Stimulated activated CD8-positive, alpha-beta memory T cell treated with anti-CD3 and anti-CD28 coated beads, Interleukin-12 subunit alpha, Interleukin-12 subunit beta, amount 100 ng/mL, for 4 hours (primary cell): ENCODE results near the gene SETDB2.
A peak's percentile ranks its signal among the peaks of the same experiment; 100 is the strongest.

Experiments used
- DNase-seq: peaks from one replicate; pipeline ENCODE4 v3.0.0-alpha.2; 2020; ENCODE audit warnings: low read depth

Gene SETDB2, protein sequence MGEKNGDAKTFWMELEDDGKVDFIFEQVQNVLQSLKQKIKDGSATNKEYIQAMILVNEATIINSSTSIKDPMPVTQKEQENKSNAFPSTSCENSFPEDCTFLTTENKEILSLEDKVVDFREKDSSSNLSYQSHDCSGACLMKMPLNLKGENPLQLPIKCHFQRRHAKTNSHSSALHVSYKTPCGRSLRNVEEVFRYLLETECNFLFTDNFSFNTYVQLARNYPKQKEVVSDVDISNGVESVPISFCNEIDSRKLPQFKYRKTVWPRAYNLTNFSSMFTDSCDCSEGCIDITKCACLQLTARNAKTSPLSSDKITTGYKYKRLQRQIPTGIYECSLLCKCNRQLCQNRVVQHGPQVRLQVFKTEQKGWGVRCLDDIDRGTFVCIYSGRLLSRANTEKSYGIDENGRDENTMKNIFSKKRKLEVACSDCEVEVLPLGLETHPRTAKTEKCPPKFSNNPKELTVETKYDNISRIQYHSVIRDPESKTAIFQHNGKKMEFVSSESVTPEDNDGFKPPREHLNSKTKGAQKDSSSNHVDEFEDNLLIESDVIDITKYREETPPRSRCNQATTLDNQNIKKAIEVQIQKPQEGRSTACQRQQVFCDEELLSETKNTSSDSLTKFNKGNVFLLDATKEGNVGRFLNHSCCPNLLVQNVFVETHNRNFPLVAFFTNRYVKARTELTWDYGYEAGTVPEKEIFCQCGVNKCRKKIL

DNA sequence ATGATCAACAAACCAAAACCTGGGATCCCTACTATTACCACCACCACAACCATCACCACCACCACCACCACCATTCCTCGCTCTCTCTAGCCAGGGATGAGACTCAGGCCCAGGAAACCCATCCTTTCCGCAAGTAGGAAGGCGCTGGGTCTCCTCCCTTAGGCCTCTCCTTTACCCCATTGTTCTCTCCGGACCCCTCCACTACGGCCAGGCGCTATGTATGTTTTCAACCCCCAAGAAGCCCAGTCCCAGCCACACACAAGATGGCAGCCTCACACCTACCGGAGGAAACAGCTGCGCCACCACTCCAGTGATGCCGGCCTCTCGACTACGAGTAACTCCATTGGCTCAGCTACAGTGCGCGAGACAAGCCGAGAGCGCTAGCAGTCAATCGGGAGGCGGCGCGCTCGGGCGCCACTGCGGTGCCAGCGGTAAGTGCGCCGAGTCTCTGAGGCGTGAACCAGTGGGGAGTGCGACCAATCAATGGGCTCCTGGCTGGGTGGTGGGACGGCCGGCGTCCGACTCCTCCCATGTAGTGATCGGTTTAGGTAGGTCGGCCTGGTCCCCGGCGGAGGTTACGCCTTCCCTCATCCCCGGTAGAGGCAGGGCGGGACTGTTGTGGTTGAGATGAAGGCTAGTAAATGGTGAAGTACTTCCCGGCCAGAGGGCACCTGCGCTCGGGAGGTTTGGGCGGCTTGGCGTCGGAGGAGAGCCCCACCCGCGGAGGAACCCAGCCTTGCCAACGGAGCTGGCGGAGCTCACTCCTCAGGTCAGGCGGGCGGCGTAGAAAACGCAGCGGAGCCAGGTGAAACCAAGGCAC, at the start of gene SETDB2, which contains the start of gene CAB39L:
Gene SETDB2 (plus strand): TSS at position 571 of the 820 bp plus-strand sequence. CDS start 7,620 bp downstream, outside the sequence.
Gene CAB39L (minus strand): TSS at position 361 of the 820 bp plus-strand sequence. CDS start 61,154 bp downstream, outside the sequence.
- DNase-seq: peak; percentile 98

DNA sequence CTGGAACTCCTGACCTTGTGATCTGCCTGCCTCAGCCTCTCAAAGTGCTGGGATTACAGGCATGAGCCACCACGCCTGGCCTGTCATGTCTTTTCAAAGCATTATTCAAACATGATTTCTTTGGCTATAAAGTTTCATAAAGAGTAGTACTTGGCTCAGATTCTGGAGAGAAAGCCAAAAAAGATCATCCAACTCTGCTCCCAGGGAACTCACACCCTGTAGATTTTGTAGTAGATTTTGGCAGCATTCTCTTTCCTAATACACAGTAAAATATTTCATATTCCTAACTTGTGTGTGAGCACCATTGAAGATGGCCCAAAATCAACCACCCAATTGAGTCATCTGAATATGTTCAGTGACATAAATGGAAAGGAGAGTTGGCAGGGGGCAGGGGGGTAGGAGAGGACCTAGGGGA, 48.6 kb upstream of the SETDB2 start:
- no peak for DNase-seq

DNA sequence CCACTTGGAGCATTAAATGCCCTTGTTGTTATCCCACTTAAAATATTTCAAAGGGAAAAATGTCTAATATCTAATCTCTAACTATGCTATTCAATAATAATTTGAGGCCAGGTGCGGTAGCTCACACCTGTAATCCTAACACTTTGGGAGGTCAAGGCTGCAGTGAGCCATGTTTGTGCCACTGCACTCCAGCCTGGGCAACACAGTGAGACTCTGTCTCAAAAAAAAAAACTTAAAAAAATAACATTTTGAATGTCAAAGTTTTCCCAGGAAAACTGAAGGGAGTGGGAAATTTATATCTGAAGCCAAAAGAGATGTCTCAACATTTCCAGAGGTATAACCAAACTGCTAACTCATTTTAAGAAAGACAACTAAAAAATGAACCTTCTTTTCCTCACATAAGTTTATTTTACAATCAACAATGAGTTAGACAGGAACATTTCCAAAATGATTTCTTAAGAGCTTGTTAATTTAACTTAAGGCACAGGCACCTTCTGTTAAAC, 48.1 kb upstream of the SETDB2 start:
- DNase-seq: no peak

DNA sequence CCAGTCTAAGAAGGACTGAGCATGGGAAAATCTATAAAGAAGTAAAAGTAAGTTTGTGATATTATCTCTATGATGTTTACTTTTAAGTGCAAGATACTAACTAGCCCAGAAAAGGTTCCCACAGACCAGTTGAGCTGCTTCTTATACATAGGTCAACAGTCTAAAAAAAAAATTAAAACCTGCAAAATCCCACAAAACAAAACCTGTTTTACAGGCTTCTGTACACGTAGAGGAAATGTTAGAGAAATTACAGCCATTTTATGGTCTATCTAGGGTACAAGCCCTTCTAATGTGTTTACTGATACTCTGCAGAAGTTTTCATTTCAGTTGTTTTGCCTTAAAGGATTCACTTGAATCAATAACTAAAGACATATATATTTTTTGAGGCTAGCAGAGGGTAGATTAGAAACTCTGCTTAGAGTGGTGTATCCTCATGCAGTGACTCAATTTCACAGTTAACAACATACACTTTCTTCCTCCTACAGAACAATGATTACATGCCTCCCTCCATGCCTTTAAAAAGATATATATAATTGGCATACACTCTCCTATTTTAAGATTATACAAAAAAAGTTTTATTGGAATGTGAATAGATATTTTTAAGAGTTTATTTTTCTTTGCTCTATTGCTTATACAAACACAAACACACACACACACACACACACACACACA, 44.1 kb upstream of the SETDB2 start:
- no peak for DNase-seq

DNA sequence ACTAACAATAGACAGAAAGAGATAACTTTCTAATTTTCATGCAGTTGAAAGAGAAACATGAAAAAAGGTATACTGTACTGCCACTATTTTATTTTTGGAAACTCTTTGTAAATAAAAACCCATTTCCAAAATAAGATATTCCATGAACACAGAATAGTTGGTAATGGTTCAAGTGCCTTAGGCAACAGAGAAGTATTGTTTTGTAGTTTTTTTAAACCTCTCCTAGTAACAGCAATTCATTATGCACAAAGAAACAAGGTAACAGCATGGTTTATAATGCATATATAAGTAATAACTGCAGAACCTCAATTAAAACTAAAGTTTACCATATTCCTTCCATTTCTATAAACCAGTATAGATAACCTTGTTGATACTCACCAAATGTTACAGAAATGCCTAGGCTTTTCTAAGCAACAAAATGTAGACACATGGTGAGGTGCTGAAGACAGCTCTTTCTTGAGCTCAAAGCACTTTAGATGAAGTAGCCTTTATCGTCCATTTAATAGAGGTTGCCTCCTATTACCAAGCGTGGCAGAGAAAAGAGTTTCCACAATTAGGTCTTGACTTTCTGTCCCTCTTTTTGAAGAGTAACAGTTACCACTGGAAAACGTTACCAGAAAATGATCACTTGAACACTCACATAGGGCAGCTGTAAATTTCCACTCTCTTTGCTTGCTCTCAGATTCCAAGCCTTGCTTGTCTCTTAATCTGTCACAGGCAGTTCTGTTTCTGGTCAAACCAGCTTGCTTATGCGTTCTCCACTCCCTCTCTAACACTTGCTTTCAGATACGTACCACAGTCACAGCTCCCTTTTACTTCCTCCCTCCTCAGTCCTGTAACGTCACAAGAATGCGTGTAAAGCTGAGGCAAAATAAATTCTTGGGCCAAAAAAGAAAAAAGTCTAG, 43.1 kb upstream of the SETDB2 start:
- no peak for DNase-seq

DNA sequence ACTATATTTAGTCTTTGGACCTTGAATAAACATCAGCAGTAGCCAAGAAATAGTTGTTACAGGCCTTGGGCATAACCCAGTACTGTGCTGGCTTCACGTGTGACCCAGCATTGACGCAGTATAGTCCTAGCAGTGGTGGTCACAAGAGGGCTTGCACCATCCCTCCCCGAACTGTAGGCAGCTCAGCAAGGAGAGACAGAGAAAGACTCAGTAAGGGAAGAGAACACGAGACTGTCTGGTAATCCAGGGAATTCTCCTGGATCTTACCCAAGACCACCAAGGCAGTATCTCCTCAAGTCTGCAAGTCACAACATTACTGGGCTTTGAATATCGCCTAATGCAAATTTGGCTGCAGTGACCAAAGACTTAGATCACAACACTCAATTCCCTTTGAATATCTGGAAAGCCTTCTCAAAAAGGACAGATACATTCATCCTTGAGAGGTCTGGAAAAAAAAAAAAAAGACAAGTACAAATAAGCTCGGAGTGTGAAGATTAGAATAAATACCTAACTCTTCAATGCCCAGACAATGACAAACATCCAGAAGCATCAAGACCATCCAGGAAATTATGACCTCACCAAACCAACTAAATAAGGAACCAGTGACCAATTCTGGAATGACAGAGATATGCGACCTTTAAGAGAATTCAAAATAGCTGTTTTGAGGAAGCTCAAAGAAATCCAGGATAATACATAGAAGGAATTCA, 39.9 kb upstream of the SETDB2 start:
- DNase-seq: no peak

DNA sequence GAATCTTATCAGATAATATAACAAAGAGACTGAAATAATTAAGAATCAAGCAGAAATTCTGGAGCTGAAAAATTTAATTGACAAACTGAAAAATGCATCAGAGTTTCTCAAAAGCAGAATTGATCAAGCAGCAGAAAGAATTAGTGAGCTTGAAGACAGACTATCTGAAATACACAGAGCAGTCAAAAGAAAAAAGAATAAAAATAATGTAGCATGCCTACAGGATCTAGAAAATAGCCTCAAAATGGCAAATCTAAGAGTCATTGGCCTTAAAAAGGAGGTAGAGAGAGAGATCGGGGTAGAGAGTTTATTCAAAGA, 39.4 kb upstream of the SETDB2 start:
- no peak for DNase-seq

DNA sequence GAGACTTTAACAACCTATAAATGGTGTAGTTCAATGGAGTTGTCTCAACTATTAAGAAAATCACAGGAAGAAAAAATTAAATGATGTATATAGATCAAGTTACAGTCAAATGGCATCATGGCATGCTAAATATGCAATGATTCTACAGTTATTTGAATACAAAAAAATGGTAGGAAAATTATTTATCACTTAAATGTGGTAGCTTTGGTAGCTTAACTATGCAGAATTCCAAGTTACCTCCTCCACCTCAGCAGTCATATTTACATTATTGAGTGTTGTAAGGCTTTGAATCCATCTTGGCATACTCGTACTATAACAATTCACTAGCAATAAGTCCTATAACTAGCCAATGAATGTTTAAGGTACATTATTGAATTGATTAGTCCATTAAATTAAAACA, 37.0 kb upstream of the SETDB2 start:
- no peak for DNase-seq

DNA sequence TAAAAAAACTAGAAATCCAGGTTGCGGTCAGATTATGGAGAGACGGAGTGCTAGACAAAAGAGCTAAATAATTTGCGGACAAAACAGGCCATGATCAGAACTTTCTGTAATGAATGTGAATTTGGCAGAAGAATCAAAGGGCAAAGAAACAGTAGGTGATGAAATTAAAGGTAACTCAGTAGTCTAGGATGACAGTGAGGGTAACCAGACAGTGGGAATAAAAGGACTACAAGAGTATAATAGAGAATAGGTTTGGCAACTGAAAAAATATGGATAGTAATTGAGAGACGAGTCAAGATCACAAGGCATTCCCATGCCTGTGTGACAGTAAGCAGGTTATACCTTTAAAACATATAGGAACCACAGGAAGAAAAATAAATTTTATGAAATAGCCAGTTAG, 36.1 kb upstream of the SETDB2 start:
- no peak for DNase-seq

DNA sequence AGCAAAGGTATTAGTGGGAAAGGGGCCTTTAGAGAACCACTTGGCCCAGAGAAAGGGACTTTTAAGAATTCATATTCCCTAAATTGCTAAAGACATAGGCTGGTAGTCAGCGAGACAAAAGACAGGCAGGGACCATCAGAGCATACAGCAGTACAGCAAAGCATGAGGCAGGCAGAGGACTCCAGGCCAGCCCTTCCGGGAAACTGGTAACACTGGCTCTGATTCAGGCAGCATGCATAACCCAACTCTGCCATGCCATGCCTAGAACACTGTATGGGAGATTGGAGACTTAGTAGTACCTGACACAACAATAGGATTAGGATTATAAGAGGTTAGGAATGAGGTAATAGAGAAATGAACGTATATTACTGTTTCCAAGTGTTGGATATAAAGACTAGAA, 35.1 kb upstream of the SETDB2 start:
- DNase-seq: no peak

DNA sequence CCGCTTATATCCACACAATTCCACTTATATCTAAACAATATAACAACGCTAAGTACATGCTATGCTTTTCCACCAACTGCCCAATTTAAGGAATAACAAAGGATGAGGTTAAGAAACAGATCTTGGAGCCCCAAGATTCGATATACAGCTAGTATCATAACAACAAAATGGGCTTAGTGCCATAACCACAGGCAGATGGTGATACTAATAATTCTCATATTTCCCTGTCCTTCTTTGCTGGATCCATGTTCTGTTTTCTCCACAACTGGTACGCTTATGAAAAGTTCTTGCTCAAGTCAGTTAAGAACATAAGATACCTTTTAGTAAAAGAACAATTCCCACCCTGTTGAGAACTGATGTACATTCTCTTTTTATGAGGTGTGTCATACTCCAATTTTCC, 34.1 kb upstream of the SETDB2 start:
- DNase-seq: no peak

DNA sequence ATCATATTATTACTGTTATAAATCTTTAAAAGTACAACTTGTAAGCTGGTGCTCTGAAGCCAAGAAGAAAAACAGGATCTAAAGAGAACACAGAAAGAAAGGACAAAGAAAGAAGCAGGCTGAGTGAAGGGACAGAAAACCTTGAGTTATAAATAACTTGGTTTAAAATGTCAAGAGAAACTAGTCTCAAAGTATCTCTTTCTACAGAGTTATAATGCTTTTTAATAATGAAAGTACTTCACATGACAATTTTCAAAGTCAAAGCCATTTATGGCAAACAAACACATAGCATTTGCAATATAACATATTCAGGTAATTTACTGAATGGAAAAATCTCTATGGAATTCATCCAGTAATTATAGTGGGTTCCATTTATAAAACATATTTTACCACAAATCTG, 33.6 kb upstream of the SETDB2 start:
- DNase-seq: no peak

DNA sequence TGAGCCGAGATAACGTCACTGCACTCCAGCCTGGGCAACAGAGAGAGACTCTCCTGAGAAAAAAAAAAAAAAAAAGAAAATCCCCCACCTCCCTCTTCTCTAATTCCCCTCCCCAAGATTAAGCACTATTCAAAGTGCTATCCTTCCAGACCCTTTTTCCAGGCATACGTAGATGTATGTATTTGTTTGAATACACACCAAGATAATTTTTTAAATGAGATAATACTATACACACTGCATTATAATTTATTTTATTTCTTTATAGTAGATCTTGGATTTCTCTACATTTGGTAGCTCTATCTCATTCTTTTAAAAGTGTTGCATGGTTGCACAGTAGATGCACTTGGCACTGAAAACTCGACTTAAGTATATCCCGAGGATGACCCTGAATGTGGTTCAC, 32.7 kb upstream of the SETDB2 start:
- no peak for DNase-seq

DNA sequence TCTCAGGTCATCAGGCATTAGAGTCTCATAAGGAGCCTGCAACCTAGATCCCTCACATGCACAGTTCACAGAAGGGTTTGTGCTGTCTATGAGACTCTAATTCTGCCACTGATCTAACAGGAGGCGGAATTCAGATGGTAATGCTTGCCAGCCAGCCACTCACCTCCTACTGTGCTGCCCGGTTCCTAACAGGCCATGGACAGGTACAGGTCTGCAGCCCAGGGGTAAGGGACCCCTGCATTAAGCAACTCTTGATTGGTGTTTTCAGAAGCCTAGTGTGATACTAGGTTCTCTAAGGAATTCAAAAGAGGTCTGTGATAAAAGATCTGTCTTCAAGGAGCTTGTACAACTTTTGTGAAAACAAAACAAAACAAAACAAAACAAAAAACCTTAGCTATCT, 31.3 kb upstream of the SETDB2 start:
- DNase-seq: no peak

DNA sequence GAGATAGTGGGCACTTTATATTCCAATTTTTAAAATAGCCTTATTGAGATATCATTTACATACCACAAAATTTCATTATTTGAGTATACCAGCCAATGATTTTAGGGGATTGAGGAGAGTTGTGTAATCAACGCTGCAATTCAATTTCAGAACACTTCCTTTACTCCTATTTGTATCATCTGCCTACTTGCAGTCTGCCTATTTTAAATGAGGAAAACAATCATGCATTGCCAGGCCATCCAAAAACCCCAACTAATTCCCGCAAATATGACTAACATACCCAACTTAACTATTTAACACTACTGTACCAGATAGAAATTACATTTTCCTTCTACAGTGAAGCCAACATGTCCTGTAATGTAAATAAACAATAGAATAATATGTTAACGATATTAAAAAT, 26.9 kb upstream of the SETDB2 start:
- no peak for DNase-seq

DNA sequence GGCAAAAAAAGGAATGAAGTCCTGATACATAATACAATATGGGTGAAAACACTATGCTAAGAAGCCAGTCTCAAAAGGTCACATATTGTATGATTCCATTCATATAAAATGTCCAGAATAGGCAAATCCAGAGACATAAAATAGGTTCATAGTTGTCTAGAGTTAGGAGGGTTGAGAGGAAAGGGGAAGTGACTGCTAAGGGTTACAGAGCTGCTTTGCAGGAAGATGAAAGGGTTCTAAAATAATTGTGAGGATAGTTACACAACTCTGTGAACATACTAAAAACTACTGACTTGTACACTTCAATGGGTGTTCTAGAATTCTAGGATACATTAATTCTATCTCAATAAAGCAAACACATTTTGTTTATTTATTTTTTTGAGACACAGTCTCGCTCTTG, 25.9 kb upstream of the SETDB2 start:
- no peak for DNase-seq

DNA sequence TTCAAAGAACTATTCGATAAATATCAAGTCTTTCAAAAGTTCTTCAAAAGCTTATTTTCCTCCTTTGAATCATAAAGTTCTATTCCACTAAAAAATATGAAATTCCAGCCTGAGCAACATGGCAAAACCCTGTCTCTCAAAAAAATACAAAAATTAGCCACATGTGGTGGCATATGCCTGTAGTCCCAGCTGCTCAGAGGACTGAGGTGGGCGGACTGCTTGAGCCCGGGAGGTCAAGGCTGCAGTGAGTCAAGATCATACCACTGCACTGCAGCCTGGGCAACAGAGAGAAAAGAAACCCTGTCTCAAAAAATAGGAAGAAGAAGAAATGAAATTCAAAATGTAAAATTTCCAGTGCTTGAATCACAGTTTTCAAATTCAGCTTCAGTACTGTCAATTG, 24.8 kb upstream of the SETDB2 start:
- DNase-seq: no peak

DNA sequence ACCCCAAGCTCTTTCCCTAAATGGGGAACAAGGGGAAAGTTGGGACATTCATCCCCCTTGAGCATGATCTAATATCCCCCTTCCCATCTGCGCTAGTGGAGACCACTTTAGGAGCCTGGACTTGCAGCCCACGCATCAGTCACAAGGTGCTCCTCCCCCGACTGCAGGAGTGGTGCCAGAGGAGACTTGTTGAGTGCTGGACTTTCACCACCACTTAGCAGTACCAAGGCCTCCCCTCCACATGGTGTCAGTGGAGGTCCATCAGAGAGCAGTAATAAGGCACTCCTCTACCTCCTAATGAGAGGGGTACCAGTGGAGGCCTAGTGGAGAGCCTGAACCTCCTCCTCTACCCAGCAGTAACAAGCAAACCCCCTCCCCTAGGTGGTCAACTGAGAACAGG, 22.7 kb upstream of the SETDB2 start:
- no peak for DNase-seq

DNA sequence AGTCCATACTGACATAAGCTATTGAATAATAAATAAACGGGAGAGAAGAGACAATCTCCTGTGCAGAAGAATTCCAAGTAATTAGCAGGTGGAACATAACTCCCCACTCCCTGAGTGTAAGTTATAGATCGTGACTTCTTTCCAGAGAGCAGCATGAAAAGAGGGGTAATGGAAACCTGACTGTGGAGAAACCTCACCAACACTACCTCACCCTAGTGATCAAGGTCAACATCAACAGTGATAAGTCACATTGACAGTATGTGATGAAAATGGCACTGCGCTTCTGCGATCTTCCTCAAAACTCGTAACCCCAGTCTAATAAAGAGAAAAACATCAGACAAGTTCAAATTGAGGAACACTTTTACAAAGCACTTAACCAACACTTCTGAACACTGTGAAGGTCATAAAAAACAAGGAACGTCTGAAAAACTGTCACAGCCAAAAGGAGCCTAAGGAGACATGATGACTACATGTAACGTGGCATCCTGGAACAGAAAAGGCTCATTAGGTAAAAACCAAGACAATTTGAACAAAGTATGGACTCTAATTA, 20.0 kb upstream of the SETDB2 start:
- no peak for DNase-seq
